Measurements from ENCODE around the gene CCDC157. TPM values are rescaled to one million over a fixed set of nuclear protein-coding genes. Genes with fewer than 3 reads are reported as not detected.

Gene CCDC157
- total RNA-seq, 1 experiment from 2014 or later, result 1.1 TPM

DNA sequence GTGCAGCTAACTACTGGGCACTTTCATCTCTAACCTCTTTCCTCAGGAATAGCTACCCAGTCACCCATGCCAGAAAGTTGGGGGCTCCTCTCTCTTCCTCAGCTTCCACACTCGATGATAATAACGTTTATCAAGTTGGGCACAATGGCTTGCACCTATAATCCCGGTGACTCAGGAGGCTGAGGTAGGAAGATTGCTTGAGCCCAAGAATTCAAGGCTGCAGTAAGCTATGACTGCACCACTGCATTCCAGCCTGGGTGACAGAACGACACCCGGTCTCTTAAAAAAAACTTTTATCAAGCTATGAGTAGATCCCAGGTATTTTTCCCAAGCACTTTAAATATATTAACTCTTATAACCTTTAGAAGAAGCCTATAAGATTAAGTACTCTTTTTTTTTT is 2.2 kb upstream of the CCDC157 start:
- DNase-seq (ENCODE audit: low spot score), result no peak

DNA sequence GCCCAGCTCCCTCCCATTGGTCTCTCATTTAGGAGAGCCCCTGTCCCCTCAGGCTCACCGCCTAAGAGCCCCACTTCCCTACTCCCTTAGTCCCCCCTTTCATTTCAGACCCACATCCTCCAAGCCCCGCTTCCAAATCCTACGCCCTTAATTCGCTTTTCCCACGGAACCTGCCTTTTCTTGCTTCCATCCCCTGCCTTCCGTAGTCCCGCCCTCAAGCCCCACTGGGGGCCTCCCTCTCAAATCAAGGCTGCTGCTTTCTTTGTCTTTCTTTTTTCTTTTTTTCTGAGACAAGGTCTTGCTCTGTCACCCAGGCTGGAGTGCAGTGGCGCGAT is 396 bp downstream of the CCDC157 start:
- peak; percentile 4 for DNase-seq (ENCODE audit: low spot score)

DNA sequence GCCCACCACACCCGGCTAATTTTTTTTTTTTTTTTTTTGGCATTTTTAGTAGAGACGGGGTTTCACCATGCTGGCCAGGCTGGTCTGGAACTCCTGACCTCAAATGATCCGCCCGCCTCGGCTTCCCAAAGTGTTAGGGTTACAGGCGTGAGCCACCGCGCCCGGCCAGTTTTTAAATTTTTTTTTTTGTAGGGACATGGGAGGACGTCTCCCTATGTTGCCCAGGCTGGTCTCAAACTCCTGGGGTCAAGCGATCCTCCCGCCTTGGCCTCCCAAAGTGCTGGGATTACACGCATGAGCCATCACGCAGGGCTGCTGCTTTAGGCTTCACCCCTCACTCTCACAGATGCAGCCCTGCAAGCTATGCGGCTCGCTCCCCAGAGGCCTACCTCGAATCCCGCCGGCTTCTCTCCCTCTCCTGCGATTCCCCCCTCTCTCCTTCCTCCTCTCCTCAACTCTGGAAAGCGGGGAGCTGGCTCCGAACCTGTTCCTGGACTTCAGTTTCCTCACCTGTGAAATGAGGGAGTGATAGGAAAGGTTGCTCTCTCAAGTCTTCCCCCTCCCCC is 926 bp downstream of the CCDC157 start:
- no peak for DNase-seq (ENCODE audit: low spot score)

DNA sequence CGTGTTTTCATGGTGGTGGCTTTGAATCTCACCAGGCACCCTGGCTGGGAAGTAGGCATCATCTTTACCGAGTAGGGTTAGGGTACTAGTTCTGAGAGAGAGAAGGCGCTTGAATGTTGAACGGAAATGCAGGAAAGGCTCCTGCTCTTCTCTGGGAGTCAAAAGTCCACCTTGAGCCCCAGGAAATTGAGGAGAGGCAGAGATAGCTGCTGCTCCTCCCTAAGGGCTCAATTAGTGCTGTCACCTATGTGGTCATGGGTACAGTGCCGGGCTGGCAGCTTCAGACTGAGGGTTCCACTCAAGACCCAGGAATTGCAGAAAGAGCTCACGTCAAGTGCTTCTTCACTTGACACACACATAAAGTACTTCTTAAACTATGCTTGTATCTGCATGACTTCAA is 1.7 kb downstream of the CCDC157 start:
- no peak for DNase-seq (ENCODE audit: low spot score)

DNA sequence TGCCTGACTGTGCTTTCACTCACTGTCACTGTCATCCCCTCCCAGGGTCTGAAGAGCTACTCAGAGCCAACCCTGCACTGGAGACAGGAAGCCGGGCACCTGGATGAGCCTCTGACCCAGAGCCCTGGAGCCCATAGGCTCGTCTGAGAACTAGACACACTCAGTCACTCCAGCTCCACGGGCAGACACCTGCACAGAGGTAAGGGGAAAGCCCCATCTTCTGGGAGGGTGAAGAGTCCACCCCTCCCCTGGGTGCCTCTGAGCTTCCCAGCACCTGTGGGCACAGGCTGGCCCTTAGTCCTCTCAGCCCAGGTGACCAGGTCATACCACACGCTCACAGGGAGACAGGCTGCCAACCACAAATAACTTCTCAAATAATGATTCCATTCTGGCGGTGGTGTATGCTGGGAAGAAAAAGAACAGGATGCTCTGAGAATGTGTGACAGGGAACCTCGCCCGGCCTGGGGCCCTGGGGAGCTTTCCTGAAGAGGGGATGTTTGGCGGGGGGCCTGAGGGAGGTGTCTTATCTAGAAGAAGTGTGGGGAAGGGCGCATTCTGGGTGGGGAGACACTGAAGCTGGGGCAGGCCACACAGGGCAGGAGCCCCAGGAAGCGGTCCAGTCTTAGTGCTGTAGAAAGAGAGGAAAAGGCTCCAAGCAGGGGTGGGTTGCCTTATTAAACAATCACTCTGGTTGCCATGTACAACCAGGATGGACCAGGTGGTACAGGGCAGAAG is 5.3 kb downstream of the CCDC157 start:
- DNase-seq (ENCODE audit: low spot score), result no peak

DNA sequence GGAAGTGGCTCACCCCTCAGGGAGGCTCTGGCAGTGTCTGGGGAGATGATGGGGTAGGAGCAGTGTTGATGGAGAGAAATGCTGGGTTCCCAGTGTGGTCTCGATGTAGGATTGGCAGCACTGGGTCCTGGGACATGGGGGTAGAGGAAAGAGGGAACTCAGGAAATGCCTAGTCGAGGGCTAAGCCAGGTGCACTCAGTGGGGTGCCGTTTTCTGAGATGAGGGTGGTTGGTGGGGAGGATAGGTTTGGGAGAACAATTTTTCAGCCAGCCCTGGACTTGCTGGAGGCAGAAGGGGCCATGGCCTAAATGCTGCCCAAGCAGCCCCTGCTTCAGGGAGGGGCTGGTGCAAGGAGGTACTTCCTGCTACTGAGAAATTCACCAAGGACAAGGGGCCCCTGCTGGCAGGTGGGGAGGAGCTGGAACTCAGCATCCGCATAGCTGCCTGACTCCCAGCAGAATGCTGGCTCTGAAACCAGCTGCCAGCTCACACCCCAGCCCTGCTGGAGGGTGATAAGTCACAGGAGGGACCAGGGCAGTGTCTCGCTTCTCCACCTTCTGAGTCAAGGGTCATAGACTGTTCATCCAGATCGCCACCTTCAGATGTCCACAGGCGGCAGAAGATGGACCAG is 6.0 kb downstream of the CCDC157 start:
- peak; percentile 22 for DNase-seq (ENCODE audit: low spot score)

DNA sequence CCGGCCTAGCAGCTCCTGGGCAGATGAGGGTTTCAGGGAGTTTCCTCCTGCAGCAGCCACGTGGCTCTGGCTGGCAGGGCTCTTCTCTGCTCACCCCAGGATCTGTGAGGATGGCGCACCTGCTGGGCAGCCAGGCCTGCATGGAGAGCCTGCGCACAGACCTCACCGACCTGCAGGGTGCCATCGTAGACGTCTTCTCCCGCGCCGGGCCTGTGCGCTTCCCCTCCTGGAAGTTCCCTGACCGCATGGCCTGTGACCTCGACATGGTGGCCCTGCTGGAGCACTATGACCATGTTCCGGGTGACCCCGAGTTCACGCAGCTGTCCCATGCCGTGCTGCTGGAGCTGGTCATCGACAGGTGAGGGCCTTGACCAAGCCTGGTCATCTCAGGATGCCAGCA is 9.1 kb downstream of the CCDC157 start:
- no peak for DNase-seq (ENCODE audit: low spot score)

DNA sequence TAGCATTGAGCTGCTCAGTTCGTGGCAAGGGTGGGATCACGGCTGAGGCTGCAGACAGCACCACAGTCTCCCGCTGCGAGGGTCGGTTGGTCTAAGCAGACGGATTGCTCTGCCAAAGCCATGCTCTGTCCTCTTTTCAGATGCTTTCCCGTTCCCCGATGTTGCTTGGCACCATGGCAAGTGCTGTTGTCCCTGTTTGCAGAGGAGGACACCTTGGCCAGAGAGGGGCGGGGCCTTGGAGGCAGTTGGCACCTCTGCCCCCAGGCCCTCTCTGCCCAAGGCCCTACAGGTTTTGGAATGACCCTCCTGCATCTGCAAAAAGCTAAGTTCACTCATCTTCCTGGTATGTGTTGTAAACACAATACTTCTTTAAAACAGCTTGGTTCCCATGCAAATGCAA is 11.6 kb downstream of the CCDC157 start:
- DNase-seq (ENCODE audit: low spot score), result no peak

DNA sequence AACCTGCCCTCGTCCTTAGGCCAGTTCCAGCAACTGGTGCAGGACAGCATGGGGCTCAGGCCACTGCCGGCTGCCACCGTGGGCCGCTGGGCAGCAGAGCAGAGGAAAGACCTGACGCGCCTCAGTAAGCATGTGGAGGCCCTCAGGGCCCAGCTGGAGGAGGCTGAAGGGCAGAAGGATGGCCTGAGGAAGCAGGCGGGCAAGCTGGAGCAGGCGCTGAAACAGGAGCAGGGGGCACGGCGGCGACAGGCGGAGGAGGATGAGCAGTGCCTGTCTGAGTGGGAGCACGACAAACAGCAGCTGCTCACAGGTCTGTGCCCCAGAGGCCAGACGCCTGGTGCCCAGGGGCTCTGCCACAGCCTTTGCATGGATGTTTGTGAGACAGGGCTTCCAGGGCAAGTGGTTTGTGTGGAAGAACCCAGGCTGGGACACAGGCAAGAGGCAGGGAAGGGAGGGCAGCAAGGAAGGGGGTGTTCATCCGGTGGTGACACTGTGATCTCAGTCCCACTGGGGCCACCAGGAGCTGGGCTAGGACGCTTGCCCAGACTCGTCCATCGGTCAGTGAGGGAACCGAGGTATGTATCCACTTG is 13.9 kb downstream of the CCDC157 start:
- DNase-seq (ENCODE audit: low spot score), result no peak

DNA sequence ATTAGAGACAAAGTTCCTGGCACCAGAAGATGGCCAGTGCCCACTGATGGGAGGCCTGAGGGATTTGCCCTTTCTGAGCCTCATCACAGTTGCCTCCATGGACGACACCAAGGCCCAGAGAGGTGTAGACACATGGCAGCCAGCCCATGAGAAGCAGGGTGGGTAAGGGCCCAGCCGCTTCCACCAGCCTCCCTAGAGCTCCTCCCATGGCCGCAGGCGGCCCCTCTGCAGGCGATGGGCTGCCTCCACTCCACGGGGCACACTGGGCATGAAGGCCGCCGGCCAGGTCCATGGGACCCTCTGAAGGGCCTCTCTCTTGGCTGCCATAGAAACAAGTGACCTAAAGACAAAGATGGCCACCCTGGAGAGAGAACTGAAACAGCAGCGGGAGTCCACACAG is 14.5 kb downstream of the CCDC157 start:
- DNase-seq (ENCODE audit: low spot score), result no peak

DNA sequence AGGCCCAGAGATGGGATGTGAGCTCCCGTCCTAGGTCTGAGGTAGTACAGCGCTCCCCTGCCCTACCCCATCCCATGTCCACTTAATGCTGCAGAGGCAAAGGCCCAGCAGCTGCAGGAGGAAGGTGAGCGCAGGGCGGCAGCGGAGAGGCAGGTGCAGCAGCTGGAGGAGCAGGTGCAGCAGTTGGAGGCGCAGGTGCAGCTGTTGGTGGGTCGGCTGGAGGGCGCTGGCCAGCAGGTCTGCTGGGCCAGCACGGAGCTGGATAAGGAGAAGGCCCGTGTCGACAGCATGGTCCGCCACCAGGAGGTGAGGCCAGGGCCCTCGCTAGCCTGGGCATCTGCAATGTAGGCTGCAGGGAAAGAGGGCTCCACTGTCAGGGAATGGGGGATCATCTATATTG is 15.2 kb downstream of the CCDC157 start:
- DNase-seq (ENCODE audit: low spot score), result no peak

DNA sequence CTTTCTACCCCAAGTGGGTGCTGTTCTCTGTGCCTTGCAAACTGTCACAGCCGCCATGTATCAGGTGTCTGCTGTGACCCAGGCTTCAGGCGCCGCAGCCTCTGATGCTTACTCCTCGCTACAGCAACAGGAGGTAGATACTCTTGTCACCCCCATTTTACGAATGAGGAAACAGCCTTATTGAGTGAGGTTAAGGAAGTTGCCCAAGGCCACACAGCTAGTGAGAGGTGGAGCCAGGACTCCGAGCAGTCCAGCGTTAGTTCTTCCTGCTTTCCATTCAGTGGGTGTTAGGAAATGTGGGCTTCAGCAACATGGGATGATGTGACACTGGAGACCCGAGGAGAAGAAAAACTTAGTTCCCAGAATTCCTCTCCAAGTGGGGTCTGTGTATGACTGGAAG is 16.1 kb downstream of the CCDC157 start:
- DNase-seq (ENCODE audit: low spot score), result no peak

DNA sequence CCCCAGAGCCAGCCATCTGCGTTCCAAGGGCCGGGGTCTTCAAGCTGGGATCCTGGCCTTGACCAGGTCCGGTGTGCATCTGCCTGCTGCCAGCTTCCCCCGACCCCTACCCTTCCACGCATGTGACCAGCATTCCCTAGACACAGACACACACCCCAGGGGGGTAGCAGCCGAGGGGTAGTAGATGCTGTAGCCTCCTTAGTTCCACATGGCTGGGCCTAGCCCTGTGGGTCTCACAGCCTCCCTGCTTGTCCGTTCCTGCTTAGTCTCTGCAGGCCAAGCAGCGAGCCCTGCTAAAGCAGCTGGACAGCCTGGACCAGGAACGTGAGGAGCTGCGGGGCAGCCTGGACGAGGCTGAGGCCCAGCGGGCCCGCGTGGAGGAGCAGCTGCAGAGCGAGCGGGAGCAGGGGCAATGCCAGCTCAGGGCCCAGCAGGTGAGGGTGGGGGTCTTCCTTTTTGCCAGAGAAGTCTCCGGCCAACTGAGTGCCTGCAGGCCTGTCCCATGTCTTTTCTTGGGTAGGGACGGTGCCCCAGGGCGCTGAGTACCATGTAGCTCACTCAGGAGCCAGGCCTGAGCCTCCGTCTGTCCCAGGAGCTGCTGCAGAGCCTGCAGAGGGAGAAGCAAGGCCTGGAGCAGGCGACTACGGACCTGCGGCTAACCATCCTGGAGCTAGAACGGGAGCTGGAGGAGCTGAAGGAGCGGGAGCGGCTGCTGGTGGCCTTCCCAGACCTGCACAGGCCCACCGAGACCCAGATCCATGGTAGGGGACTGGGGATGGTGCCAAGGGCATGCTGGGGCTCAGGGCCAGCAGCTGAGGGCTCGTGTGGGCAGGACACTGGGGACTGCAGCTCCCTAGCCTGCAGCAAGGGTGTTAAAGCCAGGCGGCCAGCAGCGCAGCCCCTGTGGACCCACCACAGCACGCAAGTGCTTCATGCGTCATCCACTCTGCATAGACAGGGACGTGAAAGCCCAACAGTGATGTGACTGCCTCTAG is 16.8 kb downstream of the CCDC157 start:
- no peak for DNase-seq (ENCODE audit: low spot score)

DNA sequence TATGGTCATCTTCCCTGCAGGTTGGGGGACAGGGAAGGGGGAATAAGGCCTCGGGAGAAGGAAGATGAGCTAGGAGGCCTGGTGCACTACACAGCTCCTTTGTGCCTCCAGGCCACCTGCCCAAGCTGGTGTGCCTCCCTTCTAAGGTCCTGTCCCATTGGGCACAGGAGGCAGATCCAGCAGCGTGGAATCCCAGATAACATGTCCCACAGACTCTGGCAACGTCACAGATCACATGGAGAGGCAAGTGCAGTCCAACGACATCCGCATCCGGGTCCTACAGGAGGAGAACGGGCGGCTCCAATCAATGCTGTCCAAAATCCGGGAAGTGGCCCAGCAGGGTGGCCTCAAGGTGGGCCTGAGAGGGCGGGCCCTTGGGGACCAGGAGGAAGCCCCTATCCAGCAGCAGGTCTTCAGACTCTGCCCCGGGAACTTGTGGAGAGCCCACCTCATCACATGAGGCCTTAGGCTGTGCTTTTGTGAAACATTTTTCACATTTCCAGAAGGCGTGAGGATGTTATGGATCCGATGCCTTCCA is 18.6 kb downstream of the CCDC157 start:
- DNase-seq (ENCODE audit: low spot score), result no peak

DNA sequence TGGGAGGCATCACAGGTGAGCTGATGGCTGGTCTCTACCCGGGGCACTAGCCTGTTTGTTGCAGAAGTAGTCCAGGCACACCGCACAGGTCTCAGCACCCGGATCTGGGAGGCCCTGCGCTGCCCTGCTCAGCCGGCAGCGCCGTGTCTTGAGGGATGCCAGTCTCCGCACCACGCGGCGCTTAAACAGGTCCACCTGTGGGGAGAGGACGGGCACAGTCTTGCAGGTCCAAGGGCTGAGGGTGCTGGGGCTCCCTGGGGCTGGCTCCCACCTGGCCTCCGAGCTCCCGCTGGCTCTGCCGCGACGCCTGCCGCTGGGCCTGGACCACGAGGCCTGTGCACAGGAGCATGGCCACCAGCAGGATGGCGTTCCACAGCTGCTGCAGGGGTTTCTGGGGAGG is 23.2 kb downstream of the CCDC157 start:
- no peak for DNase-seq (ENCODE audit: low spot score)

DNA sequence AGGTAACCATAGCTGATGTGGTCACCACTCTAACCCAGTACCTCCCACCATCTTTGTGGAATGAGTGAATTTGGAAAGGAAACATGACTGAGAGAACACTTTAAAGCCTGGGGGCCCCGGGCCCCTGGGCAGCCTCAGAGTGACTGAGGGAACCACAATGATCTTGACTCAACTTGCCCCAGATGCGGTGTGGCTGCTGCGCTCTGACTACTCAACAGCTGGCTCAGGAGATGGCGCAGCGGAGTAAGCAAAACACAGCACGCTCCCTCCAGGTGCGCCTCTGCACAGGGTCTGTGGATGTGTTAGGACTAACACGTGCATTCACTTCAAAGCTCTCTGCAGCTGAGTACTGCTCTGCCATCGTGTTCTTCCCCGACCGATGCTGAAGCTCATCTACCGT is 24.5 kb downstream of the CCDC157 start:
- no peak for DNase-seq (ENCODE audit: low spot score)

DNA sequence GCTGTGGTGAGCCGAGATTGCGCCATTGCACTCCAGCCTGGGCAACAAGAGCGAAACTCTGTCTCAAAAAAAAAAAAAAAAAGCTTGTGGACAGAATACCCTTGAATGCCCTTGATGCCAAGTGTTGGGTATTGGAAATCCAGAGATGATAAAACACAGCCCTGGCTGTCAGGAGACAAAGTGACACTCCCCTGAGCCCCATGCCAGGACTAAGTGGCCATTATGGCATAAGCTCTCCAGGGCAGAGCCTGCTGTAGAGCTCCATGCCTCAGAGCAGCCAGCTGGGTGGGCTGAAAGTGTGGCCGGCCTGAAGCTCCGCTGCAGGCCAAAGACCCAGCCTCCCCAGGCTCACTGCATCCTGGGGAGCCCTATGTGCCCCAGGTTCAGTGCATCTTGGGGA is 25.5 kb downstream of the CCDC157 start:
- DNase-seq (ENCODE audit: low spot score), result no peak

DNA sequence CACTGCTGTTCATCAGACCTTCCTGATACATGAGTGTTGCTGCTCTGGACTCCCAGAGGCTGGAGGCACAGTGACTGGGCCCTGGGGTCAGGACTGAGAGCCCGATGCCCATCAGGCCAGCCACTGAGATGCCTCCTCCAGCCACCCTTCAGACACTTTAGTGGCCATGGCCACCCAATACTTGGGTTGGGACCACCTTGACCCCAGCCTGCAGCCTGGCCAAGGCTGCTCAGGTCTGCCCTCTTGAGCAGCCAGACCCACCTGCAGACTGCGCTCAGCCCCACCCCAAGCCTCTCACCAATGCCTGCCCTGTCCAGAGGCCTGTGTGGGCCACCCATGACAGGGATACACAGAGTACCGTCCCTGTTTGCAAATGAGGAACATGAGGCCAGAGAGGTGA is 26.3 kb downstream of the CCDC157 start:
- no peak for DNase-seq (ENCODE audit: low spot score)

DNA sequence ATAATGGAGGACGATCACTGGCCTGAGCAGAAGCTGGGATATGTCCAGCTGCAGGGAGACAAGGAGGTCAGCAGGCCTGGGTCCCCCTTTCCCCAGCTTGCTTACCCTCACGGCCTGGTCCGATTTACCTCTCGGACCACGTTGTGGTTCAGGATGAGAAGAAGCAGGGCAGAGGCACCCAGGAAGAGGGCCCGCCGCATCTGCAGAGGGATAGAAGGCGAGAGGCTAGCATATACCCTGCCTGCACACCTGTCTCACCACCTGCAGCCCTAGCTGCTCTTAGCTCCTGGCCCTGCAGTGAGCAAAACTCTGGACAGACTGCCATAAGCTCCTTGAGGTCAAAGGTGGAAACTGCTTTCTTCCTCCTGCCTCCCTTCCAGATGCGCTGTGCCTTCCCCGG is 29.1 kb downstream of the CCDC157 start:
- DNase-seq (ENCODE audit: low spot score), result no peak

DNA sequence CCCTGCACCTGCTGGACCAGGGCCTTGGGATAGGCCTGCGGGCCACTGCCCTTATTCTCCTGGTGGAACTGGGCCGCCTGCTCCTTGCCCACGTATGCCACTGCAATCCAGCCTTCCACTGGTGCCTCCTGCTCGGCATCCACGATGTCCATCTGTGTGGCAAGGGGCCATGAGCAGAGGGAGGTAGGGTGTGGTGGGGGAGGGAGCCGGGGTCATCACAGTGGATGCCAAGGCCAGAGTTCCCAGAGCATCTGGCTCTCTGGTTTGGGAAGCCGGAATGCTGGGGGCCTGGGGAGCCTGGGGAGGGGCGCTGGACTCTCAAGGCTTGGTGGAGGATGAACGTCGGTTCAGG is 29.8 kb downstream of the CCDC157 start:
- no peak for DNase-seq (ENCODE audit: low spot score)

DNA sequence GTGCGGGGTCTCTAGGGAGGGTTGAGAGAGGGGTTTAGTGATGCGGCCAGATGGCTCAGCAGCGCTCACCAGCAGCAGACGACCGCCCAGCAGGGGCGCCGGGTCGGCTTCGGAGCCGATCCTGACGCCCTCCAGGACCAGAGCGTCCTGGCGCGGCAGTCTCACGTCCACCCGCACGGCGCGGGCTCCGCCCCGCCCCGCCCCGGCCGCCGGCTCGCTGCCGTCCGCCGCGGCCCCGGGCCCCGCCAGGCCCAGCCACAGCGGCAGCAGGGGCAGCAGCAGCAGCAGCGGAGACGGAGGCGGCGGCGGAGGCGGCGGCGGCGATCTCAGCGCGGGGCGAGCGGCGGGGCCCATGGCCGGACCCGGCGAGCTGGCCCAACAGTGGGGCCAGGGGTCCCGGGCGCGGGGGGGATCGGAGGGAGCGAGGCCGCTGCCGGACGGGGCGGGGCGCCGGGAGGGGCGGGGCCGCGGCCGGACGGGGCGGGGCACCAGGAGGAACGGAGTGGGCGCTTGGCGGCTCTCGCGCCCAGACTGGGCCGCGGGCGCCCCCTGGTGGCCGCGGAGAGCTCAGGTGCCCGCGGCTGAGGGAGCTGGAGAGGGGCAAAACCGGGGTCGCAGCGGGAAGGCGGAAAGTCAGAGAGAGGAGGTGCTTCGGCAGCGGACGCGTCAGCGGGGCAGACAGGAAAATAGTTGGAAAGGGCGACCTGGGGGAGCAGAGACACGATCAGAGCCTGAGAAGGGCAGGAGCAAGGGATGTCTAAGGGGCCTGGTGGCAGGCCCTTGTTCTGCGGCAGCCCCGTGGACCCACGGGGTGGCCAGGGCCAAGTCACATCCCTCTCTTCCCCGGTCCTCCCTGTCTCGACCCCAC is 30.4 kb downstream of the CCDC157 start, which contains the start of gene RNF215:
RNF215 (minus strand) TSS at position 452 of the 868 bp plus-strand sequence; CDS start at position 354, 98 bp downstream.
- DNase-seq (ENCODE audit: low spot score), result peak; percentile 34
